ENCODE data around the gene LAMTOR4.

The LAMTOR4 gene

DNA sequence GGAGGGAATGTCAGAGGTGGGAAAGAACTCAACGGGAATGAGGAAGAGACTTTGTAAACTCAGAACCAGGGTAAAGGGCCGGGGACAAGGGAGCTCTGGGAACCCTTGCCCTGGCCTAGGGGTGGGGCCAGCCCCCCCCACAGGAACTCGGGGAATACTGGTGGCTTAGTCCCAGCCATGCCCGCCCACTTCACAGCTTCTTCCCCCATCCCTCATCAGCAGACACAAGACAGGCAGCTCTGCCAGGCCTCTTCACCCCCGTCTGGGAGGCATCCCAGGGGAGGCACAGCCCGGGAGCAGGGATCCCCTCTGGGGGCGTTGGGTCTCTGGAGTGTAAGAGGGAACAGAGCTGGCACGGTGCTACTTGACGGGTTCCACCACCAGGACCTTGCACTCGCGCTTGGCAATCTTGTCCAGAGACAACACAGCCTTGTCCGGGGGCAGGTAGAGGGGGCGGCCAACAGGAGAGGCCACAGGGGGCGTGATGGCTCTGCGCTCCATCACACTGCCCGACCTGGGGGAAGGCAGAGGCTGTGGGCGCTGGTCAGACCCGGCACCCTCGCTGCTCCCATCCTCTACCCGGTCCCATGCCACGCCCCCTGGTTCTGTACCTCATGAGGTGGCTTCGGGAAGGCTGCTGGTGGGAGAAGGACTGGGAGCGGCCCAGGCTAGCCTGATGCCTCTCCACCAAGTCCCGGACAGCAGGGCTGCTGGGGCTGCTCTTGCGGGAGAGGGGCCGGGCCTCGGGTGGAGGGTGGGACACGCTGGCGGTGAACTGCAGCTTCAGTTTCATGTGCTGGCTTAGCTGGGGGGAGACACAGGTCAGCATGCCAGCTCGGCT, 6.2 kb downstream of the LAMTOR4 start:
- no peak for DNase-seq

DNA sequence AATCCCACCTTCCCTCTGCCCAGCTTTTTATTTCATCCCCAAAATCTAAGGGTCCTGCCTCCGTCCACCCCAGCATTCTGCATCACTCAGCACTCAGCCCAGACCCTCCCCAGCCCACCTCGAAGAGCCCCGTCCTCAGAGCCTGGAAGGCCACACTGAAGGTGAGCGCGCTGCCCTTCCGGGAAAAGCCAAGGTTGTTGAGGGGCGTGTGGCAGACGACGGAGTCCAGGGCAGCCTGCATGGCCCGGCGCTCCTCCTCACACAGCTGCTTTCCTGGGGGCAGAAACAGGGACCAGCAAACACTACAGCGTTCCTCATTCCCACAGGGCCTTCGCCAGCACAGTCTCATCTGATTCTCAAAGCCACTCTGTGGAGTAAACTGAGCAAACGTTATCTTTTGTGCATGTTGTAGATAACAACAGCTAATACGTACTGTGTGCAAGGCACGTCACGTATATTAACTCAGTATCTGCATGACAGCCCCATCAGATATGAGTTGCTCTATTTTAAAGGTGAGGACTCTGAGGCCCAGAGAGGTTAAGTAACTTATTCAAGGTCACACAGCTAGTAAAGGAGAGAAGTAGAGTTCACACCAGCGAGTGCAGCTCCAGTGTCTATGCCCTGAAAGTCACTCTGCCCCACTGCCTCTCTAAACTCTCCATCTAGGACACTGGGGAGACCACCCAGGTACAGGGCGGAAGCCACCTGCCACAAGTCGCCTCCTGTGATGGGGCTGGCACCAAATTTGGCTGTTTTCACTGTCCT, 7.0 kb downstream of the LAMTOR4 start:
- no peak for DNase-seq

DNA sequence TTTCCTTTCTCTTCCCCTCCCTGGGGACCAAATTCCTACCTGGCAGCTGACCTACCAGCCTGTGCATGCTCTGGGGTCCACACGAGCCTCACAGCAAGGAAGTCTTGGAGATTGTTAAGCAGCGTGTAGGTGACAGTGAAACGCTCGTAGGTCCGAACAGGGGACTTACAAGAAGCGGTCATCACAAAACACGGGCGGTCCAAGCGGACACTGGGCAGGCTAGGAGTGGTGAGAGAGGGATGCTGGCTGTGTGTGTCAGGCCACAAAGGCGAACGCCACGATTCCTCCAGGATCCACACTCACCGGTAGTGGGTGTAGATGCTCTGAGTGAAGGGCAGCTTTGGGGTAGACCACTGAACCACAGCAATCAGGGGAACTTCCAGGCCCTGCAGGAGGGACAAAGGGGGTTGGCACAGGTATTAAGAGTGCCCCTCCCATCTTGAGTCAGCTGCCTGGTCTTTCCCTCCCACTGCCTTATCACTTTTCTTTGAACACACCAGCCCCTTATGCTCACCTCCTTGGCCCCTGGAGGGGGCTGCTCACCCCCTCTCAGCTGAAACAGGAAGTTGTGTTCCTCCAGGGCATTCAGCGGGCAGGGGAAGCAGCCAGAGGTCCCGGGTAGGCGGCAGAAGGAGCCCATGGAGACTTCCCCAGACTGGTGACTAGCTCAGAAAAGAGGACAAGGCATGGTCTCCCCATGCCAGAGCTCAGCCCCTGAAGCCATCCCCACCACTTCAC, 7.8 kb downstream of the LAMTOR4 start:
- no peak for DNase-seq

DNA sequence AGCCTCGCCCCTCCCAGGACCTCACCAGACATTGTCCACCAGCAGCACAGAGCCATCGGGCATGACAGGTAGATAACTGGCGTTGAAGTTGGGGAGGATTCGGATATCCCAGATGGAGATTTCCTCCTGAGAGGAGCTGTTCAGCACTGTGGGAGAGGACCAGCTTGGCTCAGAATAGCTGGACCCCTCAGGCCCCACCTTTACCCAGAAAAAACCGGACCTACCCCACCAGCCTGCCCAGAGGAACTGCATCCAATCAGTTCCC, 8.3 kb downstream of the LAMTOR4 start:
- no peak for DNase-seq

DNA sequence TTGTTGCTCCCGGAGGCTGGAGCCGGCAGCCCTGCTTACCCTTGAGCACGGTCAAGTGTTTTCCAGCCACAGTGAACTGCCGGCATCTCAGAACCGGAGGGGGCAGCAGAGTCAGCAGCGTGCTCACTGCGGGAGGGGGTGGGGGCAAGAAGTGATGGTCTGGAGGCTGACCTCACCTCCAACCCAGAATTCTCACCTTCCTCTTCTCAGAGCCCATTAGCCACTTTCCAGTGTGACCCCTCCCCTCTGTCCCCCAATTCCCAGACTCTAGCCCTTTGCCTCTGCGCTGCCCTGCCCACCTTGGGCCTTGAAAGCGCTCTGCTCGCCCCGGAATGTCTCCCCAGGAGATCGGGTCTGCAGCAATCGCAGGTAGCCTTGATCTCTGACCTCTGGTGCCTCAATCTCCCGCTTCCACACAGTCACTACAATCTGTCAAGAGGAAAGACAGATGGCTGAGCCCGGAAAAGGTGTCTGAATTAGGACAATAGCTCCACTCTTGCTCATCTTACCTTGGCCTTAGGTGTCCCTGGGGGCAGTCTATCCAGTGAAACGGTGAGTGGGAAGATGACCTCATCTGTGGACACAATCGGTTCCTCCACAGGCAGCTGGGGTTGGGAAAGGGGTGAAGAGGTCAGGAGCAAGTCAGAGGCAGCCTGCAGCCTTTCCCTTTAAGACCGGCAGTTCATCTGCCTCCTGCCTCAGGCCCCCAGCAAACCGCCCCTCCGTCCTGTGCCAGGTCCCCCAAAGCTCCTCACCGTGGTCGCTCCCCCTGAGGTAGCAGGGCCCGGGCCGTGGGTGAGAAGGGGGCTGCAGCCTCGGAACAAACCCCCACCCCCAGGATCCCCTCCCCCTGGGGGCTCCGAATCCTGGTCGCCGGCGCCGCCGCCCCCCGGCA, 8.9 kb downstream of the LAMTOR4 start:
- no peak for DNase-seq

DNA sequence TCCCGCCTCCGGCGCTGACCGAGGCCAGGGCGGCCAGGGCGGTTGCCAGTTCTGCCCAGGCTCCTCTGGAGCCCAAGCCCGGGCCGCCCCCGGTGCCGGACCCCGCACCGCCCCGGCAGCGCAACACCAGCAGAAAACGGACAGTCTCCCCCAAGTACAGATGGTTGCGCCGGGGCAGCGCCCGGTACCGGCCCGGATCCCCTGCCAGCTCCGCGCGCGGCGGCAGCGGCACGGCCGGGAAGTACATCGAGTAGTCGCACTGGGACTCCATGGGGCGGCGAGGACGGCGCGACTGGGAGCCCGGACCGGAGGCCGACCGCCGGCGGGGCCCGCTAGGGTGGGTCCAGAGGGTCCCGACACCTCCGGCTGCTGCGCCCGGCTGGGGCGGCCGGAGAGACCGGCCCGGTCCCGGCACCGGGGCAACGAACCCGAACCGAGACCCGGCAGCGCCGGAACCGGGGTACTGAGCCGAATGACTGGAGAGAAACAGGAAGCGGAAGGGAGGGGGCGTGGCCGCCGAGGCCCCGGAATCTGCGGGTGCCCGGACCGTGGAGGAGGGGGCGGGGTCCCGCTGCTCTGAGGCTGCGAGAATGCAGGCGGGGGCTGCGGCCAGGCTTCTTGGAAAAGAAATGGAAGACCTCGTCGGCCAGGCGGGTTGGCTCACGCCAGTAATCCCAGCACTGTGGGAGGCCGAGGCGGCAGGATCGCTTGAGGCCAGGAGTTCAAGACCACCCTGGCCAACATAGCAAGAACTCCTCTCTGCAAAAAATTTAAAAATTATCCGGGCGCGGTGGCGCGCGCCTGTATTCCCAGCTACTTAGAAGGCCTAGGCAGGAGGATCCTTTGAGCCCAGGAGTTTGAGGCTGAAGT, 9.7 kb downstream of the LAMTOR4 start, which contains the start of gene TRAPPC14:
Gene TRAPPC14, minus strand, starts transcription at position 495 of the 870 bp plus-strand sequence. Its CDS starts 224 bp downstream, at position 271.
- peak; percentile 70 to 88 (median 82) for DNase-seq

DNA sequence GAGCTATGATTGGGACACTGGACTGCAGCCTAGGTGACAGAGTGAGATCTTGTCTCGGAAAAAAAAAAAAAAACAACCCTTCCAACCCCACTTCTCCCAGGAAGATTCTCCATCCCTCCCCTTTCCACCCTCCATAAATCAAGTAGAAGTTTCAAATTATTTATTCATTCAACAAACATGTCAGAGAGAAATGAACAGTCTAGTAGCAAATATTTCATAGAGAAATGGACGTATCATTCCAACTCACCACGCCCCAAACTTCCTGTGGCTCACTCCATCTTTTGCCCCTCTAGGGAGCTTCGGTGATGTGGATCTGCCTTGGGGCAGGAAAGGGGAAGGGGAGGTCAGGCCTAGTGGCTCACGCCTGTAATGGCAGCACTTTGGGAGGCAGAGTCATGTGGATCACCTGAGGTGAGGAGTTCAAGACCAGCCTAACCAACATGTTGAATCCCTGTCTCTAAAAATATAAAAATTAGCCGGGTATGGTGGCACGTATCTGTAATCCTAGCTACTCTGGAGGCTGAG, 10.4 kb downstream of the LAMTOR4 start:
- no peak for DNase-seq

DNA sequence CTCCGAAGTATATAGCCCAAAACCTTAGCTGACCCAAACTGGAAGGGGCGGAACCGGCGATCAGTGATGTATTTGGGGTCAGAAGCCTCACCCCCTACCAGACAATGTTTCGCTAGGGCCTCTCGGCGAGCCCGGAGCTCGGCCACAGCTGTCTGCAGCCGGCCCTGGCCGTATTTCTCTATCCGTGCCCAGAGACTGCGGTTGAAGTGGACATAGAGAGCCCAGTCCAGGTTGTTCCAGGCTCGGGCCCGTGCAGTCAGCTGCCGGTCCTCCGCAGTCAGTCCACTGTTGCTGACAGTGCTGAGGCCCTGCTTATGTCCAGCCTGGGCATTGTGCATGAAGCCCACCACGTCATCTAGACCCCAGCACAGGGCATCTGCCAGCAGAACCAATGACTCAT, 11.3 kb downstream of the LAMTOR4 start:
- DNase-seq: no peak

DNA sequence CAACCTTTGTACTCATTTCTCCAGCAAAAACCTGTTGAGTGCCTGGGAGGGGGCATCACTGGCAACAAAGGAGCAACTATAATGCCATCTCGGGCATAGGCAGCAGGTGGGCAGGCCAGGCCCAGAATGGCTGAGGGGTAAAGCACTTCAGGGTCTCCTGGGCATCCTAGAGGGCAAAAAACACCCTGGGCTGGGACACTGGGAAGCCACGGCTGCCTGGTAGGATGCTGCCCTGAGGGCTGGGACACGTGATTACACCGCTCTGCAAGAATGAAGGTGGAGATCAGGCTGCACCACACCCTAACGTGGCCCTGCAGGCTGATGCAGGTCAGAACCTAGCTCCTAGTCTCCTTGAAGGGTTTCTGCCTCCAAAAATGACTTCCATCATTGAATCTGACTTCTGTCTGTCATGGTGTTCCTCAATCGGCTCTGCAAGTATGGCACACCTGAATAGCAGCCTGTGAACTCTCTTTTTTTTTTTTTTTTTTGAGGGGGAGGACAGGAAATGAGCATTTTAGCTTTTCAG, 14.4 kb downstream of the LAMTOR4 start:
- DNase-seq: no peak

DNA sequence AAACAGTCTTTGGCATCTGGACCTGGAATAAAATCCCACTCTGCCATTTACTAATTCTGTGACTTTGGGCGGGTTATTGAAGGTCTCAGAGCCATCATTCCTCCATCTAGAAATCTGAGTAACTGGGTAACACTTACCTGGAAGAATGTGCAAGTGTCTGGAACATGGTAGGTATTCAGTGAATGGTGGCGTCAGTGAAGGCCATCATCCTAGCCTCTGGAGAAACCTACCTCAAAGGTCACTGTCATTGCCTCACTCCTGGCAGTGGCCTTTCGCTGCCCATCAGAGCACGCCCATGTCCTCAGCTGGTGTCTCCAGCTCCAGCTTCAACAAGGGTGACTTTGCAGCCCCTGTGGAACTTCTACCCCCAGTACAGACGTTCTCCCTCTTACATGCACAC, 15.2 kb downstream of the LAMTOR4 start:
- no peak for DNase-seq

DNA sequence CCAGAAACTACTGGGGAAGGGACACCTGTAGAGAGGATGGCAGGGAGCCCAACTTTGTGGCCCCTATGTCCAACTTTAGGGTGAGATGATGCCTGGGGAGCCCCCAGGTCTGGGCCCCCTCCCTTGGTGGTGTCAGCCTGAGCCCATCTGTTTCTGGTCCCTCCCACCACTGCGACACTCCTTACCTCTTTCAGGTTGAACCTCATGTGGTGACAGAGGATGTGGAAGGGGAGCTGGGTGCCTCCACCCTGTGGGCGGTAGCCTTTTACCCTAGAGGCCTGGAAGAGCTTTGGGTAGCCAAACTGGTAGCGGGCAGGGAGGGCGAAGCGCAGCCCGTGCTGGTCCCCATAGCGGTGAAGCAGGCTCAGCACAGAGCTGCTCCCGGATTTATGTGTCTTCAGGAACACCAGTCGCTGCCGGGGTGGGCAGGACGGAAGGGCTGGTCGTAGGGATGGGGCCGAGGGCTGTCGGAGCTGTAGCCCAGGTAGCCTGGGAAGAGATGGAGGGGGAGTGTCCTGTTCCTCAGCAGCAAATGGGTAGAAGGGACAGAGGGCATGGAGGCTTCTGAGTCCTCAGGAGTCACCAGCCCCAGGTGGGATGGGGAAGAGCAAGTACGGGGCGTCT, 17.7 kb downstream of the LAMTOR4 start:
- DNase-seq: peak in 1 of 4 experiments; percentile 25

DNA sequence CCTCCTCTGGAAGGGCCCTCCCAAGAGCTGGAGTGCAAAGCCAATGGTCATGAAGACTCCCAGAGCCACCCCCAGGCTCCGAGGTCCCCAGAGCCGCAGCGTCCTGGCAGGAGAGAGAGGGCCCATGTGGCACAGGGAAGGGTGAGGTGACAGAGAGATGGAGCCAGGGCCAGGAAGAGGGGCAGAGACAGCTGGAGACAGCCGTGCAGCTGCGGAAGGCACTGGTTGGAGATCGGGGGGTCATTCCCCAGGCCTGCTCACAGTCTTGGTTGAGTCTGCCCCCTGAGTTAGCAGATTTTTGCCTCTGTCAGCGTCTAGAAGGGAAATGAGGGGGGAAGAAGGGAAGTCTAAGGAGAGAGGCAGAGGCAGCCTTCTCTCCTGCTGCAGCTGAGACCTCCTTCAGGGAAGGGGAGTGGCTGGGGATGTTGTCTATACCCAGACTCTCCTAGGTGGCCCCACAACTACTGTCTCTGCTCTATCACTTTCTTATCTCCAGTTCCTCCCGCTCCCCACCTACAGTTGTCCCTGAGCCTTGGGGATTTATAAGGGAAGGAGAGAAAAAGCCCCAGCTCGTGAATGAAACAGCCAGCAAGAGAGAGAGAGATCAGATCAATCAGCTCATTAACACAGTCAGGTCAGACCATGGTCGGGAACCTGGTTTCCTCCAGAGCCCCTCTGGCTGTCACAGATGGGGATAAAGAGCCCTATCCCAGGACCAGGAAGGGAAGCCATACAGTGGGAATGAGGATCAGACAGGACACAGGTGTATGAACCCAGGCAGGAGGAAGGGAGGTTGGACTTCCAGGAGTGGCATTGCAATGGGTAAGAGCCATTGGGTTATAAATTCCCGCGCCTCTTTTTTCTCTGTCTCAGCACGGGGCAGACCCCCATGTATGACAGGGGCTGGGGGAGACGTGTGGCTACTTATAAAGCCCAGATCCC, 18.5 kb downstream of the LAMTOR4 start:
- no peak for DNase-seq

DNA sequence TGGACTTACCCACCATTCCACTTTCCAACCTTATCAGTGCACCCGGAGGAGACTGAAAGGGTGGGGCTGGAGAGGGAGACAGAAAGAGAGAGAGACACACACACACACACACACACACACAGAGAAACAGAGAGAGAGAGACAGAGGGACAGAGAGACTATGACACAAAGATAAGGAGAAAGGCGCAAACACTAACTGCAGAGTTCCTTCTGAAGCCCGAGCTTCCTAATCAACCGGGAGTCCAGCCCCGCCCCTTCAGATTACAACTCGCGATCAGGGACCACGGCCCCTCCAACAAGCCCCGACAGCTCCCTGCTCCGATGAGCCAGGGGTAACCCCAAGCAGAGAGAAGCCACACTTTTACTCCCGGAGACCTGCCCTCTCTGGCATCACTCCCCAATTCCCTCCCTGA, 19.2 kb downstream of the LAMTOR4 start:
- DNase-seq: no peak

DNA sequence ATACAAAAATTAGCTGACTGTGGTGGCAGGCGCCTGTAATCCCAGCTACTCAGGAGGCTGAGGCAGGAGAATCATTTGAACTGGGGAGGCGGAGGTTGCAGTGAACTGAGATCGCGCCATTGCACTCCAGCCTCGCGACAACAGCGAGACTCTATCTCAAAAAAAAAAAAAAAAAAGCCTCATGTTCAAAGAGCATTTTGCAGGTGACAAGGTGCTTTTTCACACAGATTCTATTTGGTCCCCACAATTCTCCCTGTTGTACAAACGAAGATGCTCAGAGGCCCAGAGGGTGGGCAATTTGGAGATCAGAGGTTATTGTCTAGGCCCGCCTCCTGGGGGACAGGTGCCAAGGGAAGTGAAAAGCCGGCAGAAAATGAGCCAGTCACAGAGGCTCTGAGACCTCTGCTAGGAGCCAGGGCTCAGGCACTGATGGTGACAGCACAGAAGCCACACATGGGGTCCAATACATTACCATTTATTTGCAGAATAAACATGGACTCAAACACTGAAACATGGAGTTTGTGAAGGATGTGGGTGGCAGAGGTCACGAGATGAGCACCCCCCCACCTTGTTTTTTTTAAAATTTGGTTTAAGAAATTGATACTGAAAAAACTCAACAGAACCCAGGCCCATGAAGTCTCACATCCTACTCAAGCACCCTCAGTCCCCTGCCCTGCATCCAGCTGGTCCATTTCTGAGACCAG, 20.6 kb downstream of the LAMTOR4 start:
- DNase-seq: peak in 1 of 4 experiments; percentile 33

DNA sequence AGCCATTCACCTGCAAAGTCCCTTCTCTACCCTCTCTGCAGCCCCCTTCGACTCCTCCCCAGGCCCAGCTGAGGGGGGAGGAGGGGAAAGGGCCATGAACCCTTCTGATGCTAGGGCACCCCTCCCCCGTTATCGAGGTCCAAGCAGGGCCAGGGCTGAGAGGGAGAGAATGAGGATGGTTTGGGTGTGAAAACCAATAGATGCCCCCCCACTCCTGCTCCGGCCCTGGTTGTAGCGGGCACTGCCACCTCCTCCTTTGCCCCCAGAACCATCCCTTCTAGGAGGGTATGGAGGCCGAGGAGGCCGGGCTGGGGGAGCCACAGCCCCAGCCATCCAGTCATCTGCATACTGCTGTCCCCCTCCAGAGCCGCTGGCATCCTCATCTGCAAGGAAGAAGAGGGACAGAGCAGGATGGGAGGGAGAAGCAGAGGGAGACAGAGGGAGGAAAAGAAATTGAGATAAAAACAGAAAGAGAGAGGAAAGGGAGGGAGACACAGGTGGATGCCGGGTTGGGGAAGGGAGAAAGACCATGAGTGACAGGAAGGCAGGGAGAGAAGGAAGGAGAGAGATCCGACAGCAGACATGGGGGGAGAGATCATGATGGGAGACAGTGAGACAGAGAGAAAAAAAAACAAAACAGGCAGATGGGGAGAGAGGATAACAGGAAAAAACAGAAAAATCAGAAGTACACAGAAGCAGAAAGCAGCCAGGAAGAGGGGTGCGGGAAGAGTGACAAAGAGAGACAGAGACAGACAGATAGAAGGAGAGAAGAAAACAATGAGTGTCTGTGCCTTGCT, 21.6 kb downstream of the LAMTOR4 start:
- no peak for DNase-seq

DNA sequence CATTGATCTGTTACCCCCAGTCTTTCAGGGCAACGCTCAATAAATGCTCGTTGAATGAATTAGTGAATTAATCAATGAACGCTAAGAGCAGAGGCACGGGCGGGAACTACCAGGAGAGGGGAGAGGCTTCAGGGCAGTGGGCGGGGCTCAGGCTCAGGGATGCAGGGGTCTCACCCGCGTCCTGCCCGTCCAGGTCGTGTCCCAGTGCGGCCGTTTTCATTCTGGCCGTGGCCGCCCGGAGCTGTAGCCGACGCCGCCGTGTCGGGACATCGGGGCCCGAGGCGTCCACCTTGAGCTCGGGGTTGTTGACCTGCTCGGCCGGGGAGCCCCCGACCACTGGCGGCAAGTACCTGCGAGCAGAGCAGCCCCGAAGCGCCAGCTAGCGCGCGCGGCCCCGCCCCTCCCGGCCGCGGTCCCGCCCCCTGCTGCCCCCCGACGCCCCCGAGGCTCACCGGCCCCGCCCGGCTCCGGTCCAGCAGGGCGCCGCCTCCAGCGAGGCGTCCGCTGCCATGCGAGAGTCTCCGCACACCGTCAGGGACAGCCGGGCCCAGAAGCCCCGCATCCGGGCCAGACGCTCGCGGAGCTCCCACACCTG, 22.5 kb downstream of the LAMTOR4 start:
- DNase-seq: no peak

DNA sequence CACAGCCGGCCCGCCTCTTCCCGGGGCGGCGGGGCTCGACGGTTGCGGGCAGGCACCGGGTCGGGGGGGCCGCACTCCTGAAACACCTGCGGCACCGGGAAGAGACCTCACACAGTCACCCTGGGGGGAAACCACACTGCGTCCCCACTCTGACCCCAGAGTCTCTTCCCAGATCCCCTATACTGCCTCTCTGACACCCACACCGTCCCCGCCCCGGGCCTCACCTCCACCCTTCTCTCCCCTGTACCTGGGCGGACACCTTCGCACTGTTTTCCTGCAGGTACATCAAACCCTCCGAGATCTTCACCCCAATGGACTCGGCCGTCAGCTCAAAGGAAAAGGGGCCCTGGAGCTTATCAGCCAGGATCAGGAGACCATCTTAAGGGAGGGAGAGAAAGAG, 23.1 kb downstream of the LAMTOR4 start:
- DNase-seq: no peak

All from activated naive CD4-positive, alpha-beta T cell (primary cell).